HepG2 (cell line): ENCODE data around the gene GIMAP7. TPM values are rescaled to one million over a fixed set of nuclear protein-coding genes. Genes with fewer than 3 reads are reported as not detected.

Experiments
- ATAC-seq: fragments of 200-7000 bp; cut with Tn5 transposase; 3 replicates; pipeline ENCODE4 v1.9.1; 2020; ENCODE audit warnings: mild to moderate bottlenecking, moderate library complexity
- BruUV-seq: library from RNA; stranded (reverse); fragments of 400-500 nt; replicated peaks from 2 replicates; lab custom pipeline; 2021; lab: Mats Ljungman, UMichigan
- CTCF ChIA-PET: fragments of 300-600 bp; formaldehyde crosslinking; extraction: SDS; loops from one replicate; lab custom pipeline; 2021; ENCODE audit warnings: low total read pairs, inconsistent platforms, low intra/inter-chr PET ratio; lab: Yijun Ruan, JAX
- POLR2A ChIA-PET: fragments of 350-600 bp; sonication (Branson Sonifier 250); formaldehyde crosslinking; loops from one replicate; lab custom pipeline; 2020; ENCODE audit warnings: antibody characterized with exemption, inconsistent platforms; lab: Yijun Ruan, JAX
- DNase-seq: peaks from one replicate; pipeline ENCODE4 v3.0.0-alpha.2; 2015; ENCODE audit warnings: low spot score
- FAIRE-seq: peaks from 3 replicates; lab custom pipeline; 2011; peaks lifted over from hg19 to GRCh38; lab: Jason Lieb, UNC
- H2AFZ ChIP-seq: one replicate; pipeline ENCODE4 v1.6.1; 2011; ENCODE audit warnings: low read length, inconsistent platforms
- H3K27ac ChIP-seq: fragments of 300-600 bp; 3 replicates; pipeline ENCODE4 v1.8.0; 2011; ENCODE audit warnings: mixed run types, mild to moderate bottlenecking, mixed read lengths, low read length, inconsistent platforms; ENCODE audit not compliant: insufficient read depth; ENCODE audit errors: extremely low read length
- H3K27me3 ChIP-seq, 2 experiments: fragments of 200-600 bp in 1 of 2; 2 replicates in 1 of 2; 3 replicates in 1 of 2; pipeline versions ENCODE4 v1.6.0 to v1.8.0; 2011; ENCODE audit warnings: low read length in 2 of 2, mild to moderate bottlenecking in 2 of 2, moderate library complexity in 2 of 2, inconsistent platforms in 1 of 2; ENCODE audit not compliant: insufficient read depth in 2 of 2, control insufficient read depth in 1 of 2
- H3K36me3 ChIP-seq, 2 experiments: fragments of 200-600 bp in 1 of 2; replicated peaks in 1 of 2; 2 replicates in 1 of 2; 3 replicates in 1 of 2; pipeline versions ENCODE4 v1.5.1 to v1.8.0; 2011; ENCODE audit warnings: low read length in 2 of 2, inconsistent platforms in 1 of 2; ENCODE audit not compliant: insufficient read depth in 2 of 2, control insufficient read depth in 1 of 2
- H3K4me1 ChIP-seq: 2 replicates; pipeline ENCODE4 v1.5.1; 2012; ENCODE audit warnings: low read length, inconsistent platforms; ENCODE audit not compliant: insufficient read depth
- H3K4me2 ChIP-seq: 2 replicates; pipeline ENCODE4 v1.6.0; 2011; ENCODE audit warnings: low read depth, low read length, inconsistent platforms
- H3K4me3 ChIP-seq, 3 experiments: fragments of 200-600 bp in 1 of 3; sonication (generic), shearing (Covaris generic) in 1 of 3; replicated peaks in 1 of 3; 2 replicates each; pipeline ENCODE4 v1.5.1; 2011 to 2016; ENCODE audit warnings: low read length in 3 of 3, inconsistent platforms in 2 of 3, low read depth in 2 of 3, mild to moderate bottlenecking in 2 of 3, control low read depth in 1 of 3, mixed read lengths in 1 of 3; ENCODE audit not compliant: insufficient read depth in 1 of 3
- H3K79me2 ChIP-seq: one replicate; pipeline ENCODE4 v1.6.1; 2011; ENCODE audit warnings: low read length, inconsistent platforms; ENCODE audit not compliant: insufficient read depth
- H3K9ac ChIP-seq: 2 replicates; pipeline ENCODE4 v1.6.0; 2011; ENCODE audit warnings: mild to moderate bottlenecking, low read depth, low read length, inconsistent platforms; ENCODE audit not compliant: insufficient read depth
- H3K9me3 ChIP-seq: 2 replicates; pipeline ENCODE4 v1.5.1; 2012; ENCODE audit warnings: mild to moderate bottlenecking, low read length
- H4K20me1 ChIP-seq: 2 replicates; pipeline ENCODE4 v1.6.0; 2011; ENCODE audit warnings: inconsistent platforms, mild to moderate bottlenecking, low read length, moderate library complexity; ENCODE audit not compliant: insufficient read depth
- MIER3 ChIP-seq: IDR thresholded peaks from 2 replicates; pipeline ENCODE4 v1.6.1; 2016; ENCODE audit warnings: missing compliant biosample characterization, borderline replicate concordance
- NONO ChIP-seq, 2 experiments: fragments of 450-650 bp in 1 of 2; sonication (generic) in 1 of 2; formaldehyde crosslinking in 1 of 2; IDR thresholded peaks in 1 of 2; conservative IDR thresholded peaks in 1 of 2; 2 replicates each; pipeline versions ENCODE4 v1.6.1 to v1.8.0; 2017 to 2022; ENCODE audit warnings: mild to moderate bottlenecking in 1 of 2, missing genetic modification reagents in 1 of 2, moderate library complexity in 1 of 2
- ZFYVE20 ChIP-seq: sonication (generic); formaldehyde crosslinking; IDR thresholded peaks from 2 replicates; pipeline ENCODE4 v1.8.0; 2023; ENCODE audit warnings: low read depth, mild to moderate bottlenecking, moderate library complexity, missing genetic modification reagents, borderline replicate concordance
- ZNF136 ChIP-seq: sonication (generic); formaldehyde crosslinking; IDR thresholded peaks from 2 replicates; pipeline ENCODE4 v1.8.1; 2022; ENCODE audit warnings: low read depth, mild to moderate bottlenecking, moderate library complexity, missing genetic modification reagents
- ZNF550 ChIP-seq: sonication (generic); formaldehyde crosslinking; IDR thresholded peaks from 2 replicates; pipeline ENCODE4 v1.4.0; 2020; ENCODE audit warnings: mild to moderate bottlenecking, missing genetic modification reagents, borderline replicate concordance
- ZNF792 ChIP-seq: IDR thresholded peaks from 2 replicates; pipeline ENCODE4 v1.6.1; 2016
- WGBS: methylation state at CpG from one replicate; pipeline ENCODE4 v1.1.6; 2017; ENCODE audit warnings: low lambda C conversion rate; 5-methylcytosine and 5-hydroxymethylcytosine counted together
- in situ Hi-C: cut with HindIII; loops from 2 replicates; pipeline ENCODE4 v1.10.0; 2017; ENCODE audit warnings: low pct_unique_long_range_greater_than_20kb; ENCODE audit not compliant: extremely low pct_ligation_motif_present
- intact Hi-C: fragments of 100-400 bp; cut with micrococcal nuclease; formaldehyde crosslinking; loops from one replicate; pipeline ENCODE4 v1.10.0; 2022; ENCODE audit not compliant: unreplicated experiment
- polyA plus RNA-seq, 8 experiments: library from polyadenylated mRNA; depleted of rRNA in 3 of 8; stranded (reverse) in 7 of 8; unstranded in 1 of 8; fragments of >200 nt; fragmentation: Illumina TruSeq in 4 of 8; extraction: Trizol in 4 of 8; gene quantifications; 2 replicates each; pipeline versions ENCODE4 v1.2.1 to v1.2.3, GENCODE V29; 2011 to 2016; ENCODE audit warnings: low read depth in 4 of 8, missing spikeins in 1 of 8, mixed read lengths in 1 of 8; ENCODE audit not compliant: insufficient read depth in 1 of 8
- total RNA-seq, 5 experiments: library from RNA; depleted of rRNA; stranded (reverse); fragments of >200 nt; fragmentation: Illumina TruSeq; extraction: Trizol; gene quantifications; 2 replicates each; pipeline ENCODE4 v1.2.3, GENCODE V29; 2016; ENCODE audit warnings: low read depth in 1 of 5
- TF ChIP-seq, protein P1 (sequence below): sonication (generic); formaldehyde crosslinking; IDR thresholded peaks from 2 replicates; pipeline ENCODE4 v1.4.0; 2020; ENCODE audit warnings: mild to moderate bottlenecking, missing genetic modification reagents
- TF ChIP-seq, protein P2 (sequence below): sonication (generic); formaldehyde crosslinking; IDR thresholded peaks from 2 replicates; pipeline ENCODE4 v1.4.0; 2020; ENCODE audit warnings: mild to moderate bottlenecking, missing genetic modification reagents
- TF ChIP-seq, protein P3 (sequence below): sonication (generic); formaldehyde crosslinking; IDR thresholded peaks from 2 replicates; pipeline ENCODE4 v1.5.0; 2020; ENCODE audit warnings: mild to moderate bottlenecking, missing genetic modification reagents

Gene GIMAP7
- total and polyA plus RNA-seq, 2 of the 13 experiments (the other 11 are each of a cell fraction or from before 2014, with no cell fraction given), result not detected

DNA sequence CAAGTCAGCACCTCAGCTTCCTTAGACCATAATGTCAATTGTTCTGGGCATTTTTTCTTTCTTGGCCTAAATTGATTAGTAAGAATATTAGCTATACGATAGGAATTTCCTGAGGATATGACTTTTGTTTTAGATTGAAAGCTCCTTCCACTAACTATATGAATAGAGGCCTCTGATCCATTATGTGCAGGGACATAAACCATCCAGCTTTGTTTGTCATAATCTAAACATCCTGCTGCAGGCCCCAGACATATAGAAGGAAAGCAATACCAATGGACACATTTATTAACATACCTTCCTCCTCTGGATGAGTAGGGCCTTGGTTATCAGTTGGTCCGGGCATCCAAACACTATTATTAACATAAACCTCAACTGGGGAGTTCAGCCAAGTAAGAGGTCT, 48.2 kb downstream of the GIMAP7 start:
- ChIA-PET POLR2A (no interaction called here), CTCF (no interaction called here)
- peaks cover 0 to 8% of the 10 kb centered on the region in 2 experiments; a peak in 1 of 5 replicates for H3K27me3 ChIP-seq
- no peak for ATAC-seq
- no peak overlapping the region for H3K27ac ChIP-seq
- no peaks in the 10 kb centered on the region for H3K36me3 ChIP-seq
- H4K20me1 ChIP-seq, result no peaks in the 10 kb centered on the region
- no TSS peak for BruUV-seq
- no peak for FAIRE-seq
- no peak overlapping the region for H3K4me3 ChIP-seq
- H3K4me1 ChIP-seq, result no peaks in the 10 kb centered on the region
- H3K9ac ChIP-seq, result no peak overlapping the region
- no peak overlapping the region for H3K4me2 ChIP-seq
- no peak for DNase-seq
- H3K79me2 ChIP-seq, result no peaks in the 10 kb centered on the region
- intact Hi-C loops, result no loop called here
- peaks cover 13% of the 10 kb centered on the region; the same call in 1 of the 2 replicates for H3K9me3 ChIP-seq
- WGBS, result 0% methylated on average over 2 of the region's 2 CpGs
- no peak overlapping the region for H2AFZ ChIP-seq
- TF ChIP-seq NONO (IDR thresholded peaks at IDR 0.05) (no peak), NONO (CRISPR knock-in tag; conservative IDR thresholded peaks at IDR 0.05) (no peak), ZNF792 (CRISPR knock-in tag) (no peak), ZFYVE20 (no peak), MIER3 (CRISPR knock-in tag) (no peak), ZNF136 (CRISPR knock-in tag) (no peak), ZNF550 (CRISPR knock-in tag) (no peak)
- TF ChIP-seq, protein P1, sequence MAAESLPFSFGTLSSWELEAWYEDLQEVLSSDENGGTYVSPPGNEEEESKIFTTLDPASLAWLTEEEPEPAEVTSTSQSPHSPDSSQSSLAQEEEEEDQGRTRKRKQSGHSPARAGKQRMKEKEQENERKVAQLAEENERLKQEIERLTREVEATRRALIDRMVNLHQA, result no peak
- TF ChIP-seq, protein P2, sequence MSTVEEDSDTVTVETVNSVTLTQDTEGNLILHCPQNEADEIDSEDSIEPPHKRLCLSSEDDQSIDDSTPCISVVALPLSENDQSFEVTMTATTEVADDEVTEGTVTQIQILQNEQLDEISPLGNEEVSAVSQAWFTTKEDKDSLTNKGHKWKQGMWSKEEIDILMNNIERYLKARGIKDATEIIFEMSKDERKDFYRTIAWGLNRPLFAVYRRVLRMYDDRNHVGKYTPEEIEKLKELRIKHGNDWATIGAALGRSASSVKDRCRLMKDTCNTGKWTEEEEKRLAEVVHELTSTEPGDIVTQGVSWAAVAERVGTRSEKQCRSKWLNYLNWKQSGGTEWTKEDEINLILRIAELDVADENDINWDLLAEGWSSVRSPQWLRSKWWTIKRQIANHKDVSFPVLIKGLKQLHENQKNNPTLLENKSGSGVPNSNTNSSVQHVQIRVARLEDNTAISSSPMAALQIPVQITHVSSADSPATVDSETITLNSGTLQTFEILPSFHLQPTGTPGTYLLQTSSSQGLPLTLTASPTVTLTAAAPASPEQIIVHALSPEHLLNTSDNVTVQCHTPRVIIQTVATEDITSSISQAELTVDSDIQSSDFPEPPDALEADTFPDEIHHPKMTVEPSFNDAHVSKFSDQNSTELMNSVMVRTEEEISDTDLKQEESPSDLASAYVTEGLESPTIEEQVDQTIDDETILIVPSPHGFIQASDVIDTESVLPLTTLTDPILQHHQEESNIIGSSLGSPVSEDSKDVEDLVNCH, result no peak
- TF ChIP-seq, protein P3, sequence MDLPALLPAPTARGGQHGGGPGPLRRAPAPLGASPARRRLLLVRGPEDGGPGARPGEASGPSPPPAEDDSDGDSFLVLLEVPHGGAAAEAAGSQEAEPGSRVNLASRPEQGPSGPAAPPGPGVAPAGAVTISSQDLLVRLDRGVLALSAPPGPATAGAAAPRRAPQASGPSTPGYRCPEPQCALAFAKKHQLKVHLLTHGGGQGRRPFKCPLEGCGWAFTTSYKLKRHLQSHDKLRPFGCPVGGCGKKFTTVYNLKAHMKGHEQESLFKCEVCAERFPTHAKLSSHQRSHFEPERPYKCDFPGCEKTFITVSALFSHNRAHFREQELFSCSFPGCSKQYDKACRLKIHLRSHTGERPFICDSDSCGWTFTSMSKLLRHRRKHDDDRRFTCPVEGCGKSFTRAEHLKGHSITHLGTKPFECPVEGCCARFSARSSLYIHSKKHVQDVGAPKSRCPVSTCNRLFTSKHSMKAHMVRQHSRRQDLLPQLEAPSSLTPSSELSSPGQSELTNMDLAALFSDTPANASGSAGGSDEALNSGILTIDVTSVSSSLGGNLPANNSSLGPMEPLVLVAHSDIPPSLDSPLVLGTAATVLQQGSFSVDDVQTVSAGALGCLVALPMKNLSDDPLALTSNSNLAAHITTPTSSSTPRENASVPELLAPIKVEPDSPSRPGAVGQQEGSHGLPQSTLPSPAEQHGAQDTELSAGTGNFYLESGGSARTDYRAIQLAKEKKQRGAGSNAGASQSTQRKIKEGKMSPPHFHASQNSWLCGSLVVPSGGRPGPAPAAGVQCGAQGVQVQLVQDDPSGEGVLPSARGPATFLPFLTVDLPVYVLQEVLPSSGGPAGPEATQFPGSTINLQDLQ (CRISPR knock-in tag), result no peak
- in situ Hi-C loops, result no loop called here
